Keratinocyte (primary cell): ENCODE results near the gene UTP14C. TPM values are rescaled to one million over a fixed set of nuclear protein-coding genes. Genes with fewer than 3 reads are reported as not detected.
A peak's percentile ranks its signal among the peaks of the same experiment; 100 is the strongest.

Experiments
- DNase-seq: peaks from one replicate; pipeline ENCODE4 v3.0.0-alpha.2; 2011; ENCODE audit warnings: low read depth, missing footprints, low spot score
- FAIRE-seq: peaks from 2 replicates; lab custom pipeline; 2011; peaks lifted over from hg19 to GRCh38; lab: Jason Lieb, UNC
- H2AFZ ChIP-seq: 2 replicates; pipeline ENCODE4 v1.6.0; 2012; ENCODE audit warnings: low read length, control low read depth, inconsistent platforms; ENCODE audit not compliant: control insufficient read depth
- H3K27ac ChIP-seq: 2 replicates; pipeline ENCODE4 v1.5.1; 2011; ENCODE audit warnings: low read length; ENCODE audit not compliant: control insufficient read depth, insufficient read depth
- H3K27me3 ChIP-seq: 3 replicates; pipeline ENCODE4 v1.6.0; 2011; ENCODE audit warnings: low read length; ENCODE audit not compliant: control insufficient read depth, insufficient read depth; ENCODE audit errors: extremely low read depth
- H3K36me3 ChIP-seq, 2 experiments: 2 replicates in 1 of 2; 3 replicates in 1 of 2; pipeline ENCODE4 v1.5.1; 2011; ENCODE audit warnings: low read length in 2 of 2, mild to moderate bottlenecking in 1 of 2; ENCODE audit not compliant: control insufficient read depth in 2 of 2, insufficient read depth in 2 of 2; ENCODE audit errors: extremely low read depth in 1 of 2
- H3K4me1 ChIP-seq: 3 replicates; pipeline ENCODE4 v1.5.1; 2011; ENCODE audit warnings: low read length; ENCODE audit not compliant: control insufficient read depth, insufficient read depth; ENCODE audit errors: extremely low read depth
- H3K4me2 ChIP-seq: 3 replicates; pipeline ENCODE4 v1.6.0; 2011; ENCODE audit warnings: low read depth, low read length; ENCODE audit not compliant: control insufficient read depth, insufficient read depth; ENCODE audit errors: extremely low read depth
- H3K4me3 ChIP-seq, 3 experiments: fragments of 200-600 bp in 1 of 3; sonication (generic) in 1 of 3; 2 replicates in 2 of 3; 3 replicates in 1 of 3; pipeline ENCODE4 v1.5.1; 2011 to 2016; ENCODE audit warnings: low read length in 3 of 3, mild to moderate bottlenecking in 3 of 3, control low read depth in 2 of 3, inconsistent platforms in 1 of 3, low read depth in 1 of 3, mixed read lengths in 1 of 3, mixed run types in 1 of 3, moderate library complexity in 1 of 3; ENCODE audit not compliant: control insufficient read depth in 2 of 3, insufficient read depth in 2 of 3; ENCODE audit errors: extremely low read depth in 1 of 3
- H3K79me2 ChIP-seq: 2 replicates; pipeline ENCODE4 v1.6.0; 2012; ENCODE audit warnings: low read length; ENCODE audit not compliant: control insufficient read depth, insufficient read depth
- H3K9ac ChIP-seq: 3 replicates; pipeline ENCODE4 v1.6.0; 2011; ENCODE audit warnings: low read length; ENCODE audit not compliant: control insufficient read depth, insufficient read depth; ENCODE audit errors: extremely low read depth
- H3K9me1 ChIP-seq: 3 replicates; pipeline ENCODE4 v1.6.0; 2011; ENCODE audit warnings: low read length; ENCODE audit not compliant: control insufficient read depth, insufficient read depth; ENCODE audit errors: extremely low read depth
- H3K9me3 ChIP-seq: 2 replicates; pipeline ENCODE4 v1.5.1; 2012; ENCODE audit warnings: low read depth, low read length; ENCODE audit not compliant: control insufficient read depth
- H4K20me1 ChIP-seq: 3 replicates; pipeline ENCODE4 v1.6.0; 2011; ENCODE audit warnings: low read length; ENCODE audit not compliant: control insufficient read depth, insufficient read depth; ENCODE audit errors: extremely low read depth
- CTCF ChIP-seq, 3 experiments: IDR thresholded peaks in 1 of 3; conservative IDR thresholded peaks in 1 of 3; optimal IDR thresholded peaks in 1 of 3; 2 replicates in 2 of 3; 3 replicates in 1 of 3; pipeline versions ENCODE3 to v1.5.1; 2011; ENCODE audit warnings: low read length in 3 of 3, mild to moderate bottlenecking in 3 of 3, moderate library complexity in 2 of 3, control low read depth in 1 of 3, inconsistent platforms in 1 of 3; ENCODE audit not compliant: insufficient read depth in 2 of 3; ENCODE audit errors: extremely low read depth in 1 of 3
- EZH2 ChIP-seq: IDR thresholded peaks from one replicate; pipeline ENCODE4 v1.6.1; 2012; ENCODE audit warnings: inconsistent platforms, mild to moderate bottlenecking, low read length, moderate library complexity
- dilution Hi-C: fragments of 300-500 bp; cut with MboI; formaldehyde crosslinking; loops from one replicate; pipeline ENCODE4 v1.7.0; 2020; ENCODE audit warnings: low sequenced_read_pairs; ENCODE audit not compliant: extremely low pct_ligation_motif_present
- polyA plus RNA-seq, 5 experiments: library from polyadenylated mRNA; depleted of rRNA in 3 of 5; stranded (reverse) in 3 of 5; stranded (forward) in 1 of 5; unstranded in 1 of 5; fragments of >200 nt; gene quantifications; 1 replicate in 1 of 5; 2 replicates in 3 of 5; 3 replicates in 1 of 5; pipeline versions ENCODE4 v1.2.1 to v1.2.3, GENCODE V29; 2011 to 2012; ENCODE audit warnings: missing spikeins in 2 of 5, low read depth in 1 of 5, low replicate concordance in 1 of 5

Gene UTP14C
- polyA plus RNA-seq, 1 donor (not counting 4 experiments of a cell fraction or from before 2014, with no cell fraction given), result 10.8 TPM

- no peak for DNase-seq
- dilution Hi-C loops, result no loop called here
- Histone ChIP-seq H3K9me3 (peaks cover 6% of the 10 kb centered on the region), H3K36me3 (no peaks in the 10 kb centered on the region), H3K27me3 (no peaks in the 10 kb centered on the region), H3K27ac (no peak overlapping the region), H3K9ac (no peak overlapping the region), H3K9me1 (no peaks in the 10 kb centered on the region), H3K4me1 (peaks cover 5% of the 10 kb centered on the region), H4K20me1 (no peaks in the 10 kb centered on the region), H3K79me2 (no peaks in the 10 kb centered on the region), H2AFZ (no peak overlapping the region), H3K4me2 (no peak overlapping the region), H3K4me3 (no peak overlapping the region)
- TF ChIP-seq CTCF (optimal IDR thresholded peaks at IDR 0.05 in 1 of 3, IDR thresholded peaks at IDR 0.05 in 1 of 3, conservative IDR thresholded peaks at IDR 0.05 in 1 of 3; ENCODE audit: extremely low read depth in 1 of 3, insufficient read depth in 2 of 3, low read length in 3 of 3), result peak in 2 of 3 experiments; percentile 30 to 43
- no peak for TF ChIP-seq EZH2
- peak; percentile 80 for FAIRE-seq
Measured at GRCh38 chr13:52070929-52071523, 46.5 kb downstream of the UTP14C start.

Other genes with a start within 250 kb of the UTP14C start
- gene DHRS12, start 220.5 kb upstream of the UTP14C start, polyA plus RNA-seq, result 5.4 to 7.3 TPM (median 6.1 TPM) in 3 replicates
- gene TMEM272, start 179.5 kb upstream of the UTP14C start, polyA plus RNA-seq, result 0.01 TPM in 1 of 3 replicates, not detected in the others
- gene CCDC70, start 162.7 kb upstream of the UTP14C start, polyA plus RNA-seq, result not detected in 3 replicates
- 5.2 to 7.4 TPM (median 7.2 TPM) in 3 replicates for gene ATP7B, start 13.2 kb upstream of the UTP14C start, polyA plus RNA-seq
- gene ALG11, start 12.3 kb upstream of the UTP14C start, polyA plus RNA-seq, result 9.8 to 17.4 TPM (median 14.2 TPM) in 3 replicates
- gene NEK5, start 104.4 kb downstream of the UTP14C start, polyA plus RNA-seq, result 0.11 to 0.45 TPM (median 0.21 TPM) in 3 replicates
- 5.1 to 11.1 TPM (median 6.7 TPM) in 3 replicates for gene NEK3, start 134.9 kb downstream of the UTP14C start, polyA plus RNA-seq